Cardiac muscle cell (in vitro differentiated cells and primary cell): ENCODE data around the gene GBP7. TPM values are rescaled to one million over a fixed set of nuclear protein-coding genes. Genes with fewer than 3 reads are reported as not detected.
A peak's percentile ranks its signal among the peaks of the same experiment; 100 is the strongest.
"Not testable (repeated sequence)": the region's sequence is repeated elsewhere in the genome, so short reads cannot be mapped to it uniquely, and the experiment has no call there.

Experiments
- DNase-seq, 2 donors: peaks; one replicate each; pipeline versions ENCODE4 v3.0.0 to v3.0.0-alpha.2; 2010 to 2017; ENCODE audit warnings: low read depth in 1 of 2, low spot score in 1 of 2
- H3K27ac ChIP-seq: fragments of 200-600 bp; sonication (generic); 2 replicates; pipeline ENCODE4 v1.5.1; 2016
- H3K27me3 ChIP-seq: fragments of 200-600 bp; sonication (generic); 2 replicates; pipeline ENCODE4 v1.6.0; 2016; ENCODE audit warnings: control low read depth
- H3K36me3 ChIP-seq: fragments of 200-600 bp; sonication (generic); 2 replicates; pipeline ENCODE4 v1.5.1; 2016; ENCODE audit warnings: control low read depth
- H3K4me1 ChIP-seq: fragments of 200-600 bp; sonication (generic); 2 replicates; pipeline ENCODE4 v1.8.1; 2017; ENCODE audit warnings: low read depth, mild to moderate bottlenecking, mixed run types
- H3K4me3 ChIP-seq: fragments of 200-600 bp; sonication (generic); 2 replicates; pipeline ENCODE4 v1.5.1; 2016; ENCODE audit warnings: mild to moderate bottlenecking
- H3K9me3 ChIP-seq: fragments of 200-600 bp; sonication (generic); 2 replicates; pipeline ENCODE4 v1.5.1; 2017; ENCODE audit warnings: low read depth, mild to moderate bottlenecking, control low read depth
- CTCF ChIP-seq: IDR thresholded peaks from 2 replicates; pipeline ENCODE4 v1.5.1; 2012; ENCODE audit warnings: low read depth, mild to moderate bottlenecking, low read length
- polyA plus RNA-seq: library from polyadenylated mRNA; unstranded; fragments of >200 nt; fragmentation: Nextera tagmentation; extraction: Ambion mirVana; gene quantifications from 2 replicates; pipeline ENCODE4 v1.2.1, GENCODE V29; 2016
- total RNA-seq: library from RNA; depleted of rRNA; stranded (reverse); fragments of >200 nt; gene quantifications from 2 replicates; pipeline ENCODE4 v1.2.3, GENCODE V29; 2016

The GBP7 gene
- total RNA-seq (not detected in 2 replicates), polyA plus RNA-seq (0.49 and 0.71 TPM in 2 replicates)

GRCh38 chr1:89175601-89176256, at the start of gene GBP7:
GBP7 (minus strand) TSS chr1:89176003; CDS start chr1:89171935, 4,068 bp downstream.
- no peak for DNase-seq
- Histone ChIP-seq H3K27ac (no peak within 1 kb of the TSS), H3K4me3 (no peak within 1 kb of the TSS), H3K27me3 (no peaks in the 10 kb centered on the region), H3K36me3 (no peaks in the 10 kb centered on the region), H3K9me3 (no peaks in the 10 kb centered on the region), H3K4me1 (no peaks in the 10 kb centered on the region)
- TF ChIP-seq CTCF = no peak

GRCh38 chr1:89221341-89221740, 45.5 kb upstream of the GBP7 start:
- Histone ChIP-seq H3K4me3 (no peak overlapping the region), H3K27me3 (no peaks in the 10 kb centered on the region), H3K9me3 (no peaks in the 10 kb centered on the region), H3K4me1 (peaks cover 14% of the 10 kb centered on the region), H3K27ac (no peak overlapping the region), H3K36me3 (no peaks in the 10 kb centered on the region)
- DNase-seq = no peak
- no peak for TF ChIP-seq CTCF

- peak overlapping the region; percentile 70 for H3K27ac ChIP-seq
These were observed 44.0 kb upstream of the GBP7 start for GRCh38 chr1:89219851-89220250.

GRCh38 chr1:89218941-89219340, 43.1 kb upstream of the GBP7 start:
- H3K27ac ChIP-seq, H3K4me3 ChIP-seq: not testable (repeated sequence)

More at GRCh38 chr1:89219851-89220250, 44.0 kb upstream of the GBP7 start:
- H3K27me3 ChIP-seq, H3K36me3 ChIP-seq, H3K9me3 ChIP-seq, H3K4me3 ChIP-seq: not testable (repeated sequence)
- peak in 1 of 2 donors; percentile 21 for DNase-seq
- H3K4me1 ChIP-seq = peaks cover 14% of the 10 kb centered on the region

GRCh38 chr1:89213347-89213746, 37.5 kb upstream of the GBP7 start:
- Histone ChIP-seq H3K27me3 (no peaks in the 10 kb centered on the region), H3K9me3 (no peaks in the 10 kb centered on the region)

More at GRCh38 chr1:89218941-89219340, 43.1 kb upstream of the GBP7 start:
- not testable (repeated sequence) for DNase-seq, H3K27me3 ChIP-seq, H3K9me3 ChIP-seq, H3K36me3 ChIP-seq
- peaks cover 14% of the 10 kb centered on the region for H3K4me1 ChIP-seq

GRCh38 chr1:89211035-89211634, 35.3 kb upstream of the GBP7 start:
- Histone ChIP-seq H3K4me3 (no peak overlapping the region), H3K36me3 (no peaks in the 10 kb centered on the region), H3K4me1 (no peaks in the 10 kb centered on the region), H3K27me3 (no peaks in the 10 kb centered on the region), H3K27ac (no peak overlapping the region), H3K9me3 (no peaks in the 10 kb centered on the region)
- no peak for TF ChIP-seq CTCF
- no peak for DNase-seq

More at GRCh38 chr1:89213347-89213746, 37.5 kb upstream of the GBP7 start:
- DNase-seq = no peak
- TF ChIP-seq CTCF = no peak
- H3K36me3 ChIP-seq = no peaks in the 10 kb centered on the region
- no peaks in the 10 kb centered on the region for H3K4me1 ChIP-seq
- no peak overlapping the region for H3K4me3 ChIP-seq
- H3K27ac ChIP-seq = no peak overlapping the region
